Stimulated activated naive CD4-positive, alpha-beta T cell treated with Interleukin-2 at 50 U/mL for 16 hours (primary cell): ENCODE data around the gene GATB.
"Not testable (repeated sequence)": the region's sequence is repeated elsewhere in the genome, so short reads cannot be mapped to it uniquely, and the experiment has no call there.

Experiments
- DNase-seq: peaks from one replicate; lab custom pipeline; 2025; lab: John Stamatoyannopoulos, UW

Gene GATB

DNA sequence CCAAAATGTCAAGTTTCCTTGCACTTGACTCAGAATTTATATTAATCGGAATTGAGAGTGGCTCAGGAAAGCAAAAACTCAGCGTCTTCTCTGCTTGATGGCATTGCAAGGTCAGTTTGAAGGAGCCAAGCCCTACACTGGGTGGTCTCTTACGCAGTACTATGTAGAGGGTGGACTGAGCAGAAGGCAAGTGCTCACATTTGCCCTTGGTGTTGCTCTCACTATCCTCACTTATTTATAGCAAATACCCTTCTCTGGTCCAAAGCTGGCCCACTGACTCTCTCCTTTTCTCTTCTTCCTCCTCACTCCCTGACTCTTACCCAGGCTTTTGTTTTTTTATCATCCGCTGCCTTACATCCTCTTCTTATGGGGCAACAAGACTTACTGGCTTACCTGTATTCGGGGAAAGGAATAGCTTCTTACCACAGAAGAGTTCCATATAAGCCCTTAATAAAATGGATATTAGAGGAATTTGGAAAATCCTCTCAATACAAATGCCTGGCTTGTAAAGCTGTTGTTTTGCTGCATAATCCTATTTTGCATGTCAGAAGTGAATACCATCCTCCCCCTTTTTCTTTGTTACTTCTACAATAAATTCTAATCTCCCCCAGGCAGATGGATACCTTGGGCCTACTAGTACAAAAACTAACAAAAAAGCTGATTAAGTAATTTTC is 24.8 kb upstream of the GATB start:
- DNase-seq = no peak

DNA sequence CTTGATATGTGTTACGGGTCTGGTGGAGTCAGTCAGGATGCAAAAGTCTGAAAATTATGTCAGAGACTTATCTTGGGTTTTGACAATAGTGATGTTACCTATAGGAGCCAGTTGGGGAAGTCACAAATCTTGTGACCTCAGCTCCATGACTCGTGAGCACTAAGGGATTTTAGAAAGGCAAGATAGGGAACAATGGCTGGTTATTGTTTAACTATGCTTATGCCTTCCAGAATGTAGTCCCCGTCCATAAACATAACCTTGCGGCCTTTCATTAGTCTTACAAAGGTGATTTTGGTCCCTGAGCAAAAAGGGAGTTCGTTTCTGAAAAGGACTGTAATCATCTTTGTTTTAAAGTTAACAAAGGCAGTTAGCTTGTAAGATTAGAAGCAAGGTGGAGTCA is 23.9 kb upstream of the GATB start:
- no peak for DNase-seq

DNA sequence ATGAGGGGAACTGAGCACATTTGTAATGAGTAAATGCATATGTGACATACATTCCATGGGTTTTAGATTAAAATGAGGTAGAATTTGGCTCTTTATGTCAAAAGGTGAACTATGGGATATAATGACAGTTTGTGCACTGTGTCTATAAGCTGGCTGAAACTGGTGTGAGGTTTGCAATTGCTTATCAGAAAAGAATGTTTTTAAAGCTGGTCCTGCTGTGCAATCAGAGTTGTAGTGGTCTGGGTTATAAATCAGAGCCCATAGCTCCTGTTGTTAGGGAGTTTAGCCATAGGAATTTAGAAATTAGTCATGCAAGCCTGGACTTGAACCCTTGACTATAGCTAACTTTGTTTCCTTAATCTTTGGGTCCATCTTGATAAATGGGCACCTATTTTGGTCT is 23.1 kb upstream of the GATB start:
- no peak for DNase-seq

DNA sequence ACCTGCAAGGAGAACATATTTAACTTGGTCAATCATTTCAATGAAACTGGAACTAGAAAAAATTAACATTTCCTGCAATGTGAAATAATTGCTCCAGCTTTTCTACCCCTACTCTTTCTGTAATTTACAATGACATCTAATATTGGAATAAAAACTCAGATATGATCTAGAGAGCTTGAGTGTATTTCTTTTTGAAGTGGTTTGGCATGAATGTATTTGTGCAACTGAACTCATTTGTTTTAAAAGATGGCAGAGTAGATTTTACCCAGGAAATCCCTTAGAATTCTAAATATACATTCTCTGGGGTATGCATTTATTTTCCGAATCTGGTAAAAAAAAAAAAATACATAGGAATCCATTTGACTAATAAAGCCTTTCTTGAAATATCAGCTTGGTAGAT is 21.5 kb upstream of the GATB start:
- no peak for DNase-seq

DNA sequence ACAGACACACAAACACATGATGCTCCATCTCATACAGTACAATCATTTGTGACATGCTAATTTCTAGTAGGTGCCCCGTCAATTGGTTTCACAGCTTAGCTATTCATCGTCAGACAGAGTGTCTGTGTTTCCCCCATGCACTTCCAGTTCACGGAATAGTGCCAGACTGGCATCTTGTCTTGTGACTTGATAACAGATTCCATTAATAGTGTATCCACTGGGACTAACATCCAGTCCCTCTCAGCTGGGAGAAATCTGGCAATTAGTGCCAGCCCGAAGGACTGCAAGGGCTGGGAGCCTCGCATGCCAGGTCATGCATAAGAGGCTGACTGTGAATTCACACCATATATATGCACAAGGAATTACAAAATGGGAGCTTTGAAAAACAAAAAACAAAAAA is 20.2 kb upstream of the GATB start:
- DNase-seq = no peak

DNA sequence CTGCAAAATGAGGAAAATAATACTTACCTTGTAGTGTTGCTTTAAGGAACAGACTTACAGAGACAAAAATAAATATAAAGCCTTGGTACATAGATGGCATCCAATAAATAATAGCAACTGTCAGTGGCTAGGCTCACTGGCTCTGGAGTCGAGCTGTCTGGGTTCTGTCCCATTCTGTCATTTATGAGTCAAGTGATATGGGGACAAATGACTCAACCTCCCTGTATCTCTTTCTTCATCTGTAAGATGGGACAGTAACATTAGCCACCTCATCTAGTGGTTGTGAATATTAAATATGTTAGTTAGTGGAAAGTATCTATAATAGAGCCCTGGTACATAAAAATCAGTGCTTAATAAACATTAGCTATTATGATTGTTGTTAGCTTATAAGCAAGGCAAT is 16.7 kb upstream of the GATB start:
- DNase-seq = no peak

DNA sequence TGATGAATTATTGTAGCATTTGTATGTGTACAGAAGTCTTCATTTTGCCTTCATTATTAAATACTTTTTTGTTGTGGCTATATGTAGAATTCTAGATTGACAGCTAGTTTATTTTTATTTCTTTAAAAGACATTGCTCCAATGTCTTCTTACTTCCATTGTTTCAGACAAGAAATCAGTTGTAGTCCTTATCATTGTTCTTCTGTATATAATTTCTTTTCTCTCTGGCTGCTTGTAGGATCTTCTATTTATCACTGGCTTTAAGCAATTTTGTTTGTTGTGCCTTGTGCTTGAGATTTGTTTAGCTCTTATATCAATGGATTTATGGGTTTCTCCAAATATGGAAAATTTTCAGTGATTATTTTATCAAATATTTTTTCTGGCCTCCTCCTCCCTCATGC is 13.5 kb upstream of the GATB start:
- DNase-seq = no peak

DNA sequence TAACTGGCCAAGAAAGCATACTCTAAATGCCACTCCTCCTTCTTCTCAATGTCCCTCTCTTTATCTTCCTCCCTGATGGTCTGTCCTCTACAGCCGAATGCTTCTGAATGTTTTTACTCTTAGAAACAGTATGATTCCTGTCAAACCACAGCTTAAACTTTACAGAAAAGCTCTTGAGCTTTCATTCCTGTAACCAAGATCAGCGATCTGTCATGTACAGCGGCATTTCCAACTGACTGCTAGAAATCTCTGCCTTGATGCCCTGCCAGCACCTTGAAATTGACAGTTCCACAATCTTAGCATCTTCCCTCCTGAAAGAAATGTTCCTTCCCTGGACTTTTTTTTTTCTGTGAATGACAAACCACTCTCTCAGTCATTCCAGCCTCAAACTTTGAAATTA is 11.5 kb upstream of the GATB start:
- DNase-seq = no peak

DNA sequence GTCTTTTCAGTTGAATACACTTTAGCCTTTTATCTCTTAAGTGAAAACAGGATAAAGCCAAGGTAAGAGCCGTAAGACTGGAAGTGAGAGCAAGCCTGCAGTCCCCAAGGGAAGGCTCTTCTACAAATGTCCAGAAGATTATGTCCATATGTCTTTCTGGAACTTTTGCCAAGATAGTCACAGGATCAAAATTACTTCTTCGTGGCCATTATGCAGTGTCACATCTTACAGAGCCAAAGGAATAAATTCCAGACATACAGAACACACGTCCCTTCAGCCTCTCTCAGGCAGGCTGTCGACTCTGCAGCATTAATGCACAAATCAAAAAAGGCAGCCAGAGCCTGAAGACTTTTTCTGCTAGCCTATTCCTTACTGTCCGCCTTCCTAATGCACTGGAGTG is 10.9 kb upstream of the GATB start:
- DNase-seq = no peak

DNA sequence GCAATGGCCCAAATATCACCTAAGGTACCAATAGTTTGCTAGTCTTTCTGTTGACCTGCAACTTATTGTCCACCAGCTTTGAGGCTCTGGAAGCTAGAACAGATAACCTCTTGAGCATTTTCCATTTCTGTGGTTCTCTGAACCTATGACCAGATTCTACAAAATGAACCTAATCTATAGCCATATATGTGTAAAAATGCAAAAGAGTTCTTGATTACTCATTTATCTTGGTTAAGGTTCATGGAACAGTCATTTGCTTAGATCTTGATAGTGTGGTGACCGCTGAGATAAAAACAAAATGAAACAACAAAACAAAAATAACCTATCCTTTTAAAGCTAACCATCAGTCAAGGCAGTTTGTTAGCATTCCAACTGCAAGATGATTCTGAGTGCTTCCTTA is 9.3 kb upstream of the GATB start:
- DNase-seq = no peak

DNA sequence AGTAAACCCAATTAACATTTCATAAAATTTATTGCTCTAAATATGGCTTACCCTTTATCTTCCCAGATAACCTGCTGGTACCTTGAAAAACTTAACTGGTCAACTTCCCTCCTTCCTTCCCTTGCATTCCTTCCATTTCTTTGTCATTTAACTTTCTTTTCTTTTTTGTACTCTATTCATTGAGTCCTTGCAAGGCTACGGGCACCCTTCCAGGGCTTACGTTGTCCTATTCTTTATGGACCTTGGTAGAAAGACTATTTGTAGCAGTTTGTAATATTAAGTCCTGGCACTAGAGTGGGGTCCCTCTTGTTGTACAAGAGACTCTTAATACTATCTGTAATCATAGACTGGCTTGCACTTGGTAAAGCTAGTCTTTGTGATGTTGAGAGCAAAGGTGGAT is 8.0 kb upstream of the GATB start:
- no peak for DNase-seq

DNA sequence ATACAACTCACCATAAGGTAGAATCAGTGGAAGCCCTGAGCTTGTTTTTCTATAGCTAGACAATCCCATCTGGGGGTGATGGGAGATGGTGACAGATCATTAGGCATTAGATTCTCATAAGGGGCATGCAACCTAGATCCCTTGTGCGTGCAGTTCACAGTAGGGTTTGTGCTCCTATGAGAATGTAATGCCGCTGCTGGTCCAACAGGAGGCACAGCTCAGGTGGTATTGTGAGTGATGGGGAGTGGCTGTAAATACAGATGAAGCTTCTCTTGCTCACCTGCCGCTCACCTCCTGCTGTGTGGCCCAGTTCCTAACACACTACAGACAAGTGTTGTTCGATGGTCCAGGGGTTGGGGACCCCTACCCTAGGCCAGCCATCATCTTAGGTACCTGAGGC is 5.9 kb upstream of the GATB start:
- DNase-seq = no peak

DNA sequence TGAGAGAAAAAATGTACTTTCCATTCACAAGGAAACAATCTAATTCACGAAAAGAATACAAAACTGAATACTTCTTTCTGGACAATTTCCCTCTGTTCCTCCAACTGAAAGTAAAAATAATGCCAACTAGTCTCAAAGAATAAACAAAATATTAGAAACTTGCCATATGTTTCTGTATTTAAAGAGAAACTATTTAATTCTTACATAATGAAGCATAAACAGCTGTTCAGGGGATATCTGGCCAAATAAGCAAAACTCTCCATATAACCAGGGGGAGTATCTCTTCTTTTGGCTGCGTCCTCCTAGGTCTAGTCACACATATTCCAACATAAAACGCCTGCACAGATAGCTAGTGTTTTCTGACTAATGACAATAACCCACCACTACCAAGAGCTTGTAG is 805 bp downstream of the GATB start:
- DNase-seq = no peak

DNA sequence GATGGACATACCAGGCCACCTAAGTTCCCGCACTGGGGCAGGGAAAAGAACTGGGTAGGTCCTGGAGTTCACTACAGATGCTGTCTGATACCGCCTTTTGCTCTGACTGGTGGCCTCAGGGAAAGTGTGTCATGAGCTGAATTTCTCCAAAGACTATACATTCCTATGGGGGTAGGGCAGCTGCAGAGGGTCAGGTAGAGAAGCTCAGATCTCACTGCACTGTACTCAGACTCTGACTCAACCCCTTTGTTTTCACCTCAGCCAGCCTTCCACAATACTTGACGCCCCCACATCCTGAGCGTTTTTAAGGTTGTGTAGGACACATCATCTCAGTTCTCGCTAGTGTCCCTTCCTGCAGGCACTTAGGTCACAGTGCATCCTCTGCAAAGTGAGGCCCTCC is 7.8 kb downstream of the GATB start:
- no peak for DNase-seq

DNA sequence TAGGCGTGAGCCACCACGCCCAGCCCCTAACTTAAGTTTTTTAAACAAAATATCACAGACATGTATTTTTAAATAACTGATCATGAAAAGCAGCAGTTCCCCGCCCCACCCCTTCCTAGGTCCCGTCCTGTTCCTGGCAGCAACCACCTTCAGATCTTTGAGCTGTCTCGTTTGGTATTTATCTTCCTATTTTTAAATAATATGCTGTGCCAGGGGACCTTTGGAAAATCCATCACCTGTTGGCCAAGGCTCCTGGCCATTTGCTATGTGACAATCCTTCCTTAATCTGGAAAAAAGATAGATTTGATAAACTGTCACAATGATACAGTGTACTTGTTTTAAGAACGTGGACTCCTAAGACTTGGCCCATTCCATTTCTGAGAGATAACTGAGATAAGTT is 10.7 kb downstream of the GATB start:
- no peak for DNase-seq

DNA sequence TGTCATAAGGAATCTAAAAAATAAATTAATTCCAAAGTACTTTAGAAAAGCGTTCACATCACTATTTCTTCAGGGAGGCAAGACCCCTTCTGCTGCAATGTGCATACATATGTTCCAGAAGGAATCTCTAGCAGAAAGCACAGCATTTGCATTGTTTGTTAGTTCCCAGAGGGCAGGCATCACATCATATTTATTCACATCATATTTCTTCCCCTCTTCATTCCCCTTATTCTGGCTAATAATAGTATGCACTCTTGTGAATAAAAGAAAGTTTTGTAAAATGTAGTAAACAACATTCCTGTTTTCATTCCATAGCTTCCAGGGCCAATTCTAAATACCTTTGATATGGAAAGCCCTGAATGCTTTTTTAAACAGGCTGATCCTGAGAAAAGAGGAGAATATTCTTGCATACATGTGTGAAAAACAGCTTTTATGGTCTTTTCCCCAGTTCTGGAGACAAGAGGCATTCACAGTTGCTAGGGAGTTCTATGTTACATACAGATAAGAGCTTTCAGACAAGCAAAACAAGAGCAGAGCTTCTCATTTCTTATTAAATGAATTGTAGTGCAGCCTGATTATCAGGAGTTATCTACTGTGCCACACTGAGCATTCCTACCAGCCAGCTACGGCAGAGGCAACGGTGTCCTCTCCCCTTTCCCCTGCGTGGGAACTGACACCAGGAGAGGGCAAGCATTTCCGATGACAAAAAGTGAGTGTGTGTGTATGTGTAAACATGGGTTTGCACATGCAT is 15.2 kb downstream of the GATB start:
- DNase-seq = no peak

DNA sequence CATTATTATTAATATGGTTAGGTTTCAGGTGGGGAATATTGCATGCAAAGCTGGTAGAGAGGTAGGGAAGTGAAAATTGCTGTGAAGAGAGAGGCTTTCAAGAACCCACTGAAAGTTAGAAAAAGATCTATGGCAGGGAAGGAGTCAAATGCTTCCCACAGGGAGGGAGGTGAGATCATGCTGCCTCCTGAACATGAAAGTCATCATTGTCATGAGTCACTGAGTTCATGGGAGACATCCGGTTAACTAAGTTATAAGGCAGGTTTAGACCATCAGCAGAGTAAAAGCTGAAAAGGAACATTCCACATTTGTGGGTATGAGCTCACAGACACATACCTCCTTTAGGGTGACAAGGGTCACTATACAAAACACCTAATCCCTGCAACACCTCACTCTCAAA is 16.2 kb downstream of the GATB start:
- DNase-seq = no peak

DNA sequence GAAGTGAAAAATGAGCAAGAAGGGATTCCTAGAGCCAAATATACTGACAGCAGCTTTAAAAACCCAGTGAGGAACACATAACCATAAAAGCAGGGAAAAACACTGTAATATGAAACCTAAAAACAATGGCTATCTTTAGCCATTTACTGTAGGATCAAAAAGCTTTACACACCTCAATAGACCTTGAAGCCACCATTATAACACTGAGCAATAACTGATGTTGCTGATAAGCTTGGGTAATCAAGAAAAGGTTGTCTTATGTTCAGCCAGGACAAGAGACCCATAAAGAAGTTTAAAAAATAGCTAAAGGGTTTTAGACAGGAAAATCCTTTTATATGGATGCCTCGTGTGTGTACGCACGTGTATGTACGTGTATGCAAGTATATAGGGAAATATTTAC is 16.9 kb downstream of the GATB start:
- no peak for DNase-seq

DNA sequence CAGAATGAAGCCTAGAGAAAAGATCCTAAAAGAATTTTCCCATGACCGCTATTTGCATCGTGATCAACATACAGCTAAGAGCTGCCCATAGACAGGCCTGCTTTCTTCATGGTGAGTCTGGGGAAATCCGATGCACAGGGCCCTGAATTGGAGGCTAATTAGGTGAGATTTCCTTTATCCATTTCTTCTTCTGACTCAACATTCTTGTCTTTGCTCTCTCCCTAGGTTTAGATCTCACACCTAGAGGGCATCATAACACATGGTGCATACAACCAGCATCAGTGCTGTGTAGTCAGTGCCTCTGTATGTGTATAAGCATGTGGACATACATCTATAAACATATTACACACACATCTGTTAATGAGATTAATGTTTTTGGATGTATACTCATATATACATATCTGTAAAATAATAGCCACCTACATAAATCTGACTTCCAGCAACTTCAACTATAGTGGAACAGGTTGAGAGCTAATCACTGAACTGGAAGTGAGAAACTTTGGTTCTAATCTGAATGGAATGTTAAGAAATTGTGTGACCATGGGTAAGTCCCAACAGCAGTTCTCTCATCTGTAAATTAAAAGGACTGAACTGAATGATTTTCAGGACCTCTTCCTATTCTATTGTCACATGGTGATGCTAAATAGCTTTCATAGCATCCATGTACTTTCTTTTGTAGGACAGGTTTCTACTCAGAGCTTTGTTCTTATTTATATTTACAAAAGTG is 17.5 kb downstream of the GATB start:
- no peak for DNase-seq

DNA sequence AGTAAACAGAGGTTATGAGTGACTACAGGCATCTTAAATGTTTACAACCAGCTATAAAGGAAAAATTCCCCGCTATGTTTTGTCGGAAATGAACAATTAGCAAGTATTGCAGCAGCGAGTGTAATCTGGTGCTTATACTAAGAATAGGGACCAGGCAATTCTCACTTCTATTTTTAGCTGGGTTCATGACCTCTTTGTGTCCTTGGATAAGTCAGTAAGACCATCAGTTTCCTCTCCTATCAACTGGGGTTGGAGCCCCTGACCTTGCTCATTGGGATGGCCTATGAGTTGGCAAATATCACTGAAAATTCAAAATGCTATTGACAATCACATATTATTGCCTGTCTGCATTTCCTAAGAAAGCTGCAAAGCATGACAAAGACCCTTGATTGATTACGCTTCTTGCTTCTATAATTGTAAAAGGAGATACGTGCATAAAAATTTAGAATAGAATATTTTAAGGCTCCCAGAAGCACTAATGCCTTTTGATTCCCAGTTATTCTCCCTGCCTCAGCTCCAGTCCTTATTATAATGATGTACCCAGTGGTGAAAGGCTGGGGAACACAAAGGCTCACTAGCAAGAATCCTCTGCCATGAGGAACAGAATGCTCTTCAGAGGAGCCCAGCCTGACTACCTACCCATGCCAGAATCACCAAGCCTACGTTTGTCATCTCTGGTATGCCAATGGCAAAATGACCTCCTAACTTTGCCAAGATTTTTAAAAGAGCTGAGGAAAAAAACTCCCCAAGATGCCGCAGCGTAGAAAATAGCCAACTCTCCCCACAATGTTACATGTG is 21.9 kb downstream of the GATB start:
- no peak for DNase-seq

DNA sequence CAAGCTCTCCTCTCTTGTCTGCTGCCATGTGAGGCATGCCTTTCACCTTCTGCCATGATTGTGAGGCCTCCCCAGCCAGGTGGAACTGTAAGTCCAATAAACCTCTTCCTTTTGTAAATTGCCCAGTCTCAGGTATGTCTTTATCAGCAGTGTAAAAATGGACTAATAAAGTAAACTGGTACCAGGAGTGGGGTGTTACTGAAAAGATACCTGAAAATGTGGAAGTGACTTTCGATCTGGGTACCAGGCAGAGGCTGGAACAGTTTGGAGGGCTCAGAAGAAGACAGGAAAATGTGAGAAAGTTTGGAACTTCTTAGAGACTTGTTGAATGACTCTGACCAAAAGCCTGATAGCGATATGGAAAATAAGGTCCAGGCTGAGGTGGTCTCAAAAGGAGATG is 24.0 kb downstream of the GATB start:
- DNase-seq = not testable (repeated sequence)

DNA sequence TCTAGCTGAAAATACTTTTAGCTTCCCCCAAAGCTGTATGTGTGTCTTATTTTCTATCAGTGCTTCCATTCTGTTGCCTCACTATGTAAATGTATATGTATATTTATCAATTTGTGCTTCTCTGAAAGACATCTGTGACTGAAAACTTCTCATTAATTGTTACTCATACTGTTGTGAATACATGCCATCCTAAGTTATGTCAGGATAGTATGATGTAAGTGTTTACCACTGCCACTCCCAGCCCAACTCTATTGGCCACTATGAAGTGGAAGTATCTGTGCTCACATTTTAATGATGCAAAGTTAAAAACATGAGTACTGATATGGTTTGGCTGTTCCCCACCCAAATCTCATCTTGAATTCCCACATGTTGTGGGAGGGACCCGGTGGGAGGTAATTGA is 24.4 kb downstream of the GATB start:
- DNase-seq = no peak

DNA sequence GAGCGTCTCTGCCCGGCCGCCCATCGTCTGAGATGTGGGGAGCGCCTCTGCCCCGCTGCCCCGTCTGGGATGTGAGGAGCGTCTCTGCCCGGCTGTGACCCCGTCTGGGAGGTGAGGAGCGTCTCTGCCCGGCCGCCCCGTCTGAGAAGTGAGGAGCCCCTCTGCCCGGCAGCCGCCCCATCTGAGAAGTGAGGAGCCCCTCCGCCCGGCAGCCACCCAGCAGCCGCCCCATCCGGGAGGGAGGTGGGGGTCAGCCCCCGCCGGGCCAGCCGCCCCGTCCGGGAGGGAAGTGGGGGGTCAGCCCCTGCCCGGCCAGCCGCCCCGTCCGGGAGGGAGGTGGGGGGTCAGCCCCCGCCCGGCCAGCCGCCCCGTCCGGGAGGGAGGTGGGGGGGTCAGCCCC is 29.1 kb downstream of the GATB start:
- DNase-seq = not testable (repeated sequence)
